Prostate gland (tissue), 2 donors: ENCODE results near the gene KLK10.

Experiments
- POLR2A ChIP-seq: fragments of 450-650 bp; IDR thresholded peaks from one replicate; pipeline ENCODE4 v1.6.1; 2016; ENCODE audit warnings: antibody characterized with exemption, mild to moderate bottlenecking
- POLR2AphosphoS5 ChIP-seq: sonication (generic); formaldehyde crosslinking; IDR thresholded peaks from one replicate; pipeline ENCODE4 v1.6.1; 2017; ENCODE audit warnings: antibody characterized with exemption
- TF ChIP-seq, protein P1 (sequence below), 4 experiments: fragments of 200-600 bp in 2 of 4; fragments of 450-650 bp in 2 of 4; sonication (generic) in 2 of 4; IDR thresholded peaks; 1 replicate in 3 of 4; 2 replicates in 1 of 4; pipeline ENCODE4 v1.5.1; 2016 to 2019; ENCODE audit warnings: antibody characterized with exemption in 4 of 4, mild to moderate bottlenecking in 2 of 4, moderate library complexity in 2 of 4

DNA sequence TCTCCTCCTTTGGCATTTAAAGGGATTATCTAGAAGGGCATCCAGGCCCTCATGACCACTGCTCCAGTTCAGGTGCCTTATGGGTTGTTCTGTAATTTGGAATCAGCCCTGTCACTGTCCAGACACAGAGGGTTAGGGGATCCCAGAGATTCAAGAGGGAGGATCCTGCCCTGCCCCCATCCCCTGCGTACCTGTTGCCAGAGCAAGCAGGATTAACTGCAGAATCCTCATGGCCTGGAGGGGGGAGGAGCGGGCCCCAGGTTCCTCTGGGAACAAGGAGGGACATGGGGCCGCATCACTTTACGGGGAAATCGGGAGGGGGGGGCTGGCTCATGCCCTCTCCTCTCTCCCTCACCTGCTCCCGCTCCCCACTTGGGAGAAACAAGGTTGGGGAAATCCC is 5.9 kb upstream of the KLK10 start:
- TF ChIP-seq, protein P1, sequence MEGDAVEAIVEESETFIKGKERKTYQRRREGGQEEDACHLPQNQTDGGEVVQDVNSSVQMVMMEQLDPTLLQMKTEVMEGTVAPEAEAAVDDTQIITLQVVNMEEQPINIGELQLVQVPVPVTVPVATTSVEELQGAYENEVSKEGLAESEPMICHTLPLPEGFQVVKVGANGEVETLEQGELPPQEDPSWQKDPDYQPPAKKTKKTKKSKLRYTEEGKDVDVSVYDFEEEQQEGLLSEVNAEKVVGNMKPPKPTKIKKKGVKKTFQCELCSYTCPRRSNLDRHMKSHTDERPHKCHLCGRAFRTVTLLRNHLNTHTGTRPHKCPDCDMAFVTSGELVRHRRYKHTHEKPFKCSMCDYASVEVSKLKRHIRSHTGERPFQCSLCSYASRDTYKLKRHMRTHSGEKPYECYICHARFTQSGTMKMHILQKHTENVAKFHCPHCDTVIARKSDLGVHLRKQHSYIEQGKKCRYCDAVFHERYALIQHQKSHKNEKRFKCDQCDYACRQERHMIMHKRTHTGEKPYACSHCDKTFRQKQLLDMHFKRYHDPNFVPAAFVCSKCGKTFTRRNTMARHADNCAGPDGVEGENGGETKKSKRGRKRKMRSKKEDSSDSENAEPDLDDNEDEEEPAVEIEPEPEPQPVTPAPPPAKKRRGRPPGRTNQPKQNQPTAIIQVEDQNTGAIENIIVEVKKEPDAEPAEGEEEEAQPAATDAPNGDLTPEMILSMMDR (IDR thresholded peaks at IDR 0.05): no peak
- TF ChIP-seq POLR2AphosphoS5 (no peak), POLR2A (no peak)
